Astrocyte of the cerebellum (primary cell): ENCODE results near the gene PRAC2.

Experiments
- DNase-seq: peaks from one replicate; pipeline ENCODE4 v3.0.0-alpha.2; 2011; ENCODE audit warnings: low read depth
- H3K4me3 ChIP-seq: 2 replicates; pipeline ENCODE4 v1.5.1; 2011; ENCODE audit warnings: mild to moderate bottlenecking, low read depth, low read length, moderate library complexity
- CTCF ChIP-seq: IDR thresholded peaks from 2 replicates; pipeline ENCODE4 v1.5.1; 2012; ENCODE audit warnings: low read length, low read depth, moderate library complexity, mild to moderate bottlenecking; ENCODE audit errors: missing control alignments
- in situ Hi-C: cut with HindIII; loops from 2 replicates; pipeline ENCODE4 v1.10.0; 2017; ENCODE audit warnings: low sequenced_read_pairs

Gene PRAC2

GRCh38 chr17:48773245-48773644, 50.3 kb downstream of the PRAC2 start:
- no peak for DNase-seq
- TF ChIP-seq CTCF: no peak
- H3K4me3 ChIP-seq: no peak overlapping the region
- in situ Hi-C loops: no loop called here
